Fibroblast of lung (primary cell): Measurements from ENCODE around the gene GRID1. TPM values are rescaled to one million over a fixed set of nuclear protein-coding genes. Genes with fewer than 3 reads are reported as not detected.

Experiments
- DNase-seq, 2 donors: peaks; one replicate each; pipeline versions ENCODE4 v3.0.0 to v3.0.0-alpha.2; 2010; ENCODE audit warnings: low read depth in 2 of 2
- H2AFZ ChIP-seq: 2 replicates; pipeline ENCODE4 v1.5.1; 2012; ENCODE audit warnings: low read length, control low read depth, inconsistent platforms
- H3K27ac ChIP-seq: 2 replicates; pipeline ENCODE4 v1.5.1; 2011; ENCODE audit warnings: low read length, control low read depth; ENCODE audit not compliant: insufficient read depth
- H3K27me3 ChIP-seq: 2 replicates; pipeline ENCODE4 v1.5.1; 2011; ENCODE audit warnings: mild to moderate bottlenecking, low read length; ENCODE audit not compliant: control insufficient read depth, insufficient read depth
- H3K36me3 ChIP-seq: 2 replicates; pipeline ENCODE4 v1.5.1; 2011; ENCODE audit warnings: low read length; ENCODE audit not compliant: control insufficient read depth, insufficient read depth
- H3K4me1 ChIP-seq: 2 replicates; pipeline ENCODE4 v1.5.1; 2011; ENCODE audit warnings: low read length; ENCODE audit not compliant: control insufficient read depth, insufficient read depth; ENCODE audit errors: extremely low read depth
- H3K4me2 ChIP-seq: 2 replicates; pipeline ENCODE4 v1.5.1; 2011; ENCODE audit warnings: low read length, control low read depth; ENCODE audit not compliant: insufficient read depth; ENCODE audit errors: extremely low read depth
- H3K4me3 ChIP-seq, 4 experiments: fragments of 200-600 bp in 1 of 4; sonication (generic) in 1 of 4; replicated peaks in 1 of 4; 2 replicates each; pipeline ENCODE4 v1.5.1; 2011 to 2016; ENCODE audit warnings: low read length in 4 of 4, low read depth in 3 of 4, mild to moderate bottlenecking in 3 of 4, control low read depth in 2 of 4, inconsistent platforms in 1 of 4, mixed read lengths in 1 of 4; ENCODE audit not compliant: insufficient read depth in 1 of 4; ENCODE audit errors: control extremely low read depth in 1 of 4
- H3K79me2 ChIP-seq: 2 replicates; pipeline ENCODE4 v1.5.1; 2012; ENCODE audit warnings: mild to moderate bottlenecking, low read length, inconsistent platforms; ENCODE audit not compliant: control insufficient read depth, insufficient read depth
- H3K9ac ChIP-seq: 2 replicates; pipeline ENCODE4 v1.5.1; 2011; ENCODE audit warnings: mild to moderate bottlenecking, low read length, control low read depth; ENCODE audit not compliant: insufficient read depth
- H3K9me3 ChIP-seq: 2 replicates; pipeline ENCODE4 v1.5.1; 2012; ENCODE audit warnings: low read depth, low read length; ENCODE audit not compliant: control insufficient read depth, insufficient read depth
- H4K20me1 ChIP-seq: 2 replicates; pipeline ENCODE4 v1.5.1; 2011; ENCODE audit warnings: low read length; ENCODE audit not compliant: control insufficient read depth, insufficient read depth; ENCODE audit errors: extremely low read depth
- EZH2 ChIP-seq: IDR thresholded peaks from 2 replicates; pipeline ENCODE4 v1.5.1; 2012; ENCODE audit warnings: low read length, control low read depth, mild to moderate bottlenecking; ENCODE audit errors: missing control alignments
- polyA plus RNA-seq, 2 donors: library from polyadenylated mRNA; depleted of rRNA in 1 of 2; stranded (reverse) in 1 of 2; unstranded in 1 of 2; fragments of >200 nt; gene quantifications; 2 replicates each; pipeline ENCODE4 v1.2.1, GENCODE V29; 2011 to 2012; ENCODE audit warnings: missing spikeins in 1 of 2
- total RNA-seq: library from RNA; depleted of rRNA; stranded (reverse); fragments of >200 nt; gene quantifications from 2 replicates; pipeline ENCODE4 v1.2.1, GENCODE V29; 2014
- TF ChIP-seq, protein P1 (sequence below), 2 donors: IDR thresholded peaks in 1 of 2; conservative IDR thresholded peaks in 1 of 2; 1 replicate in 1 of 2; 2 replicates in 1 of 2; pipeline ENCODE4 v1.5.1; 2011 to 2012; ENCODE audit warnings: low read length in 2 of 2, control low read depth in 1 of 2, inconsistent platforms in 1 of 2, low read depth in 1 of 2, mild to moderate bottlenecking in 1 of 2

The GRID1 gene
- total and polyA plus RNA-seq, 2 donors (not counting 1 experiment from before 2014, with no cell fraction given), result 0.03 to 0.33 TPM

DNA sequence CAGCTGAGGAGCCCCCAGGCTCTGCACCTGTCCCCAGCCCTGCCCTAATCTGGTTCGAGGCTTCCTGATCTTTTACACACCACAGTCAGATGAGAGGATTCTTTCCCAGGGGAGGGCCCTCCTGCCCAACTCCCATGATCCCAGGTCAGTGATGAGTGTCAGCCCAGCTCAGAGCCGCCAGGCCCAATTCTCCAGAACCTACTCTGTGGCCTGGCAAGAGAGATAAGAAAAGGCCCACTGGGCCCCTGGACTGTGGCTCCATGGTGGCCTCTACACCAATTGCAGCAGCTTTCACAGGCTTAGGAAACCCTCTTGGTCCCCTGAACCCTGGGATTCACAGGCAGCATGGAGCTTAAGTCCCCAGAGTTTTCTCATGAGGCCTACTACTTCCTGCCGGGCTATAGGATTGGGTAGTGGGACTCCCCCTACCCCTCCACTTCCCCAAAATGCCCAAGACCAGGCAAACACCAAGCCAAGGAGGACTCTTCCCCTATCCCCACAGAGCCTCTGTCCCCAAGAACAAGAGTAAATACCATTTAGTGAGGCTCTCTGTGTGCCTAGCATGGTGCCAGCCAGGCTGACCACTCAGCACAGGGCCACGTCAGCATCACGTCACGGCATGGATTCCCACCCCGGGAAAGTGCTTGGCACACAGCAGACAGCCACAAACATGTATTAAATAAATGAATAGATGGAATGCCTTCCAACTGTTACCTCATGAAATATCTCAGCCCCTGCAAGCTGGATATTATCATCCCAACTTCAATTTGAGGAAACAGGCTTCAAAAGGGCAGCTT is 100.0 kb downstream of the GRID1 start:
- DNase-seq, result no peak
- H3K9ac ChIP-seq, result no peak overlapping the region
- H3K79me2 ChIP-seq, result no peaks in the 10 kb centered on the region
- H3K27ac ChIP-seq, result no peak overlapping the region
- no peaks in the 10 kb centered on the region for H3K9me3 ChIP-seq
- H3K27me3 ChIP-seq, result no peaks in the 10 kb centered on the region
- no peaks in the 10 kb centered on the region for H4K20me1 ChIP-seq
- no peak overlapping the region for H2AFZ ChIP-seq
- no peak overlapping the region for H3K4me3 ChIP-seq
- no peaks in the 10 kb centered on the region for H3K4me1 ChIP-seq
- no peak overlapping the region for H3K4me2 ChIP-seq
- no peaks in the 10 kb centered on the region for H3K36me3 ChIP-seq
- TF ChIP-seq EZH2, result no peak
- TF ChIP-seq, protein P1, sequence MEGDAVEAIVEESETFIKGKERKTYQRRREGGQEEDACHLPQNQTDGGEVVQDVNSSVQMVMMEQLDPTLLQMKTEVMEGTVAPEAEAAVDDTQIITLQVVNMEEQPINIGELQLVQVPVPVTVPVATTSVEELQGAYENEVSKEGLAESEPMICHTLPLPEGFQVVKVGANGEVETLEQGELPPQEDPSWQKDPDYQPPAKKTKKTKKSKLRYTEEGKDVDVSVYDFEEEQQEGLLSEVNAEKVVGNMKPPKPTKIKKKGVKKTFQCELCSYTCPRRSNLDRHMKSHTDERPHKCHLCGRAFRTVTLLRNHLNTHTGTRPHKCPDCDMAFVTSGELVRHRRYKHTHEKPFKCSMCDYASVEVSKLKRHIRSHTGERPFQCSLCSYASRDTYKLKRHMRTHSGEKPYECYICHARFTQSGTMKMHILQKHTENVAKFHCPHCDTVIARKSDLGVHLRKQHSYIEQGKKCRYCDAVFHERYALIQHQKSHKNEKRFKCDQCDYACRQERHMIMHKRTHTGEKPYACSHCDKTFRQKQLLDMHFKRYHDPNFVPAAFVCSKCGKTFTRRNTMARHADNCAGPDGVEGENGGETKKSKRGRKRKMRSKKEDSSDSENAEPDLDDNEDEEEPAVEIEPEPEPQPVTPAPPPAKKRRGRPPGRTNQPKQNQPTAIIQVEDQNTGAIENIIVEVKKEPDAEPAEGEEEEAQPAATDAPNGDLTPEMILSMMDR (conservative IDR thresholded peaks at IDR 0.05 in 1 of 2, IDR thresholded peaks at IDR 0.05 in 1 of 2; ENCODE audit: low read depth in 1 of 2, low read length in 2 of 2), result no peak

DNA sequence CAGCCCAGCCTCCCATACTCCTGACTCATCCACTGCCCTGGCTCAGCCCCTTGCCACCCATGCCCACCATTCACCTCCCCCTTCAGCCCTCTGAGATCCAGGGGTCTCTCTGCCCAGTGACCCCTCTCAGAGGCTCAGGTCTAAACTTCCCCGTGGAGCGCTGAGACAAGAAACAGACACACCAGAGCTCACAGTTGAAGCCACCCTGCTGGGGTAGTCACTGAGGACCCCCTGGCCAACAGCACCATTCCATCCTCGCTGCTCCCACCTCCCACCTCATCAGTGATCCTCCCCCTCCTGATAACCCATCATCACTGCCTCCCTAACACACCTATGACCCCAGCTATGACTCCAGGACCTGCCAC is 100.7 kb downstream of the GRID1 start:
- Histone ChIP-seq H3K4me3 (no peak overlapping the region), H3K4me1 (no peaks in the 10 kb centered on the region), H3K9me3 (no peaks in the 10 kb centered on the region), H4K20me1 (no peaks in the 10 kb centered on the region), H3K9ac (no peak overlapping the region), H3K27me3 (no peaks in the 10 kb centered on the region), H3K27ac (no peak overlapping the region), H3K4me2 (no peak overlapping the region), H2AFZ (no peak overlapping the region), H3K79me2 (no peaks in the 10 kb centered on the region), H3K36me3 (no peaks in the 10 kb centered on the region)
- DNase-seq, result no peak
- no peak for TF ChIP-seq EZH2
- TF ChIP-seq, protein P1 (conservative IDR thresholded peaks at IDR 0.05 in 1 of 2, IDR thresholded peaks at IDR 0.05 in 1 of 2; ENCODE audit: low read depth in 1 of 2, low read length in 2 of 2), result no peak

DNA sequence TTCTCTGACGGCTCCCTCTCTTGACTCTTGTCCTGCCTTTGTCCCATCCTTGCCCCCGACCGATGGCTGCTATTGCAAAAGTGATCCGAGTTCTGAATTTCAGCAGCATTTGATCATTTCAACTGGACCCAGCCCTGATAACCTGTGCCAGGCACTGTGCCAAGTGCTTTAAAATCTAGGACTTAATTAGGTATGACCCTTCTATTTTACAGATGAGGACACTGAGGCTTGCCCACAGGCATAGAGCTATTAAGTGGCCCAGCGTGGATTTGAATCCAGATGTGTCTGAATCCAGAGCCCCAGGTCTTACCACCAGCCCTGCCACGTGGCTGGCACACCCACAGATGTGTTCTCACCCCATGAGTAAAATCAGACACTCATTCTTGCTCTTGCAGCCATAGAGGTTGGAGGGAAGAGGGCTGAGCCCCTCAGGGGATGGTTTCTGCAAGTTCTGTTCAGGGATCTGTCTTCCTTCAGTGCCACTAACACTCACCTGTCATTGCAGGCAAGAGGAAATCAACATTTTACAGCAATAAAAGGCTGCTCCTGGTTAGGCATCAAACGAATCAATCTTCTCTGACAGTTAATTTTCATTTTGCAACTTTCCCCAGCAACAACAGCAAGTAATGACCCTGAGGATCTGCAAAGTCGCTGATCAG is 101.2 kb downstream of the GRID1 start:
- Histone ChIP-seq H3K79me2 (no peaks in the 10 kb centered on the region), H3K27ac (no peak overlapping the region), H2AFZ (no peak overlapping the region), H3K27me3 (no peaks in the 10 kb centered on the region), H4K20me1 (no peaks in the 10 kb centered on the region), H3K4me2 (no peak overlapping the region), H3K9me3 (no peaks in the 10 kb centered on the region), H3K9ac (no peak overlapping the region), H3K4me1 (no peaks in the 10 kb centered on the region), H3K36me3 (no peaks in the 10 kb centered on the region), H3K4me3 (no peak overlapping the region)
- TF ChIP-seq EZH2, result no peak
- TF ChIP-seq, protein P1 (conservative IDR thresholded peaks at IDR 0.05 in 1 of 2, IDR thresholded peaks at IDR 0.05 in 1 of 2; ENCODE audit: low read depth in 1 of 2, low read length in 2 of 2), result no peak
- no peak for DNase-seq
